ENCODE results near the gene ROCK2. TPM values are rescaled to one million over a fixed set of nuclear protein-coding genes. Genes with fewer than 3 reads are reported as not detected.

ROCK2 gene
- total and polyA plus RNA-seq, 2 of the 13 experiments (the other 11 are each of a cell fraction or from before 2014, with no cell fraction given), result 38.1 to 119 TPM

DNA sequence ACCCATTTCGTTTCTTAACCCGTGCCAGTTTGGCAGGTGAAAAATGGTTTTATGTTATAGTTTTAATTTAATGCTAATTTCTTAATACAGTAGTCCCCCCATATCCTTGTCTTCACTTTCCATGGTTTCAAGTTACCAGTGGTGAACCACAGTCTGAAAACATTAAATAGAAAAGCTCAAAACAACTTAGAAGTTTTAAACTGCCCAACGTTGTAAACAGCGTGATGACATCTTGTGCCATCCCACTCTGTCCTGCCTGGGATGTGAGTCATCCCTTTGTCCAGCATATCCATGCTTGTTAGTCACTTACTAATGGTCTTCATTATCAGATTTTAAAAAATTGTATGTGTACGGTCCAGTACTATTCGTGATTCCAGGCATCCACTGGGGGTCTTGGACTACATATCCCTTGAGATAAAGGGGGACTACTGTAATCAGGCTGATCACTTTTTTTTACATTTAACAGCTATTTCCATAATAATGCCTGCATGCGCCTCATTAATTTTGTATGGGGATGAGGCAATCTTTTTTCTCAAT is 157.3 kb downstream of the ROCK2 start:
- no peak overlapping the region for H3K9ac ChIP-seq (ENCODE audit: insufficient read depth, low read depth, low read length)
- TF ChIP-seq ZNF83 (CRISPR knock-in tag; IDR thresholded peaks at IDR 0.05; ENCODE audit: borderline replicate concordance), result no peak
- TF ChIP-seq FOSL2 (CRISPR knock-in tag; IDR thresholded peaks at IDR 0.05), result peak; percentile 53
- no peak for TF ChIP-seq SRSF9 (IDR thresholded peaks at IDR 0.05; ENCODE audit: borderline replicate concordance, insufficient read depth, low read depth, low read length, poor library complexity, severe bottlenecking)
- TF ChIP-seq TARDBP (CRISPR knock-in tag; IDR thresholded peaks at IDR 0.05), result no peak
- TF ChIP-seq, protein P1, sequence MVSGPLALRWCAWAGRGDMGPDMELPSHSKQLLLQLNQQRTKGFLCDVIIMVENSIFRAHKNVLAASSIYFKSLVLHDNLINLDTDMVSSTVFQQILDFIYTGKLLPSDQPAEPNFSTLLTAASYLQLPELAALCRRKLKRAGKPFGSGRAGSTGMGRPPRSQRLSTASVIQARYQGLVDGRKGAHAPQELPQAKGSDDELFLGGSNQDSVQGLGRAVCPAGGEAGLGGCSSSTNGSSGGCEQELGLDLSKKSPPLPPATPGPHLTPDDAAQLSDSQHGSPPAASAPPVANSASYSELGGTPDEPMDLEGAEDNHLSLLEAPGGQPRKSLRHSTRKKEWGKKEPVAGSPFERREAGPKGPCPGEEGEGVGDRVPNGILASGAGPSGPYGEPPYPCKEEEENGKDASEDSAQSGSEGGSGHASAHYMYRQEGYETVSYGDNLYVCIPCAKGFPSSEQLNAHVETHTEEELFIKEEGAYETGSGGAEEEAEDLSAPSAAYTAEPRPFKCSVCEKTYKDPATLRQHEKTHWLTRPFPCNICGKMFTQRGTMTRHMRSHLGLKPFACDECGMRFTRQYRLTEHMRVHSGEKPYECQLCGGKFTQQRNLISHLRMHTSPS (CRISPR knock-in tag; IDR thresholded peaks at IDR 0.05; ENCODE audit: low read depth), result no peak
- TF ChIP-seq FOXO1 (CRISPR knock-in tag; IDR thresholded peaks at IDR 0.05), result no peak
- TF ChIP-seq ESRRA (CRISPR knock-in tag; IDR thresholded peaks at IDR 0.05; ENCODE audit: low read depth), result no peak
- no peak for TF ChIP-seq SOX13 (IDR thresholded peaks at IDR 0.05)
- TF ChIP-seq SOX13 (CRISPR knock-in tag; conservative IDR thresholded peaks at IDR 0.05 in 1 of 2, IDR thresholded peaks at IDR 0.05 in 1 of 2), result no peak
- TF ChIP-seq ZNF30 (CRISPR knock-in tag; IDR thresholded peaks at IDR 0.05), result no peak
- peak; percentile 96 for TF ChIP-seq RBM22 (optimal IDR thresholded peaks at IDR 0.05; ENCODE audit: low read length)
- TF ChIP-seq NCOA5 (CRISPR knock-in tag; IDR thresholded peaks at IDR 0.05), result no peak
- TF ChIP-seq ZEB1 (IDR thresholded peaks at IDR 0.05; ENCODE audit: insufficient replicate concordance, low read depth), result no peak
- no peak for TF ChIP-seq KMT2A (CRISPR knock-in tag; IDR thresholded peaks at IDR 0.05)
- peak; percentile 24; the same call in 2 of the 3 replicates for ATAC-seq
- no peak overlapping the region for H3K27ac ChIP-seq (ENCODE audit: extremely low read length, insufficient read depth, low read length)
- H4K20me1 ChIP-seq (ENCODE audit: insufficient read depth, low read length), result no peaks in the 10 kb centered on the region
- no peak overlapping the region for H3K4me3 ChIP-seq (replicated peaks in 1 of 3; ENCODE audit: insufficient read depth in 1 of 3, low read depth in 2 of 3, low read length in 3 of 3)
- H3K36me3 ChIP-seq (replicated peaks in 1 of 2; ENCODE audit: control insufficient read depth in 1 of 2, insufficient read depth in 2 of 2, low read length in 2 of 2), result peaks cover 17 to 53% of the 10 kb centered on the region in 2 experiments
- CTCF ChIA-PET (ENCODE audit: low intra/inter-chr PET ratio, low total read pairs), result no interaction called here
- no peak for DNase-seq (ENCODE audit: low spot score)
- 94% methylated on average over 7 of the region's 7 CpGs for WGBS (ENCODE audit: low lambda C conversion rate)
- H3K9me3 ChIP-seq (ENCODE audit: low read length), result no peaks in the 10 kb centered on the region
- H3K79me2 ChIP-seq (ENCODE audit: insufficient read depth, low read length), result no peaks in the 10 kb centered on the region
- no peak for FAIRE-seq
- no peaks in the 10 kb centered on the region for H3K4me1 ChIP-seq (ENCODE audit: insufficient read depth, low read length)
- no peak overlapping the region for H2AFZ ChIP-seq (ENCODE audit: low read length)
- no peaks in the 10 kb centered on the region for H3K27me3 ChIP-seq (ENCODE audit: control insufficient read depth in 1 of 2, insufficient read depth in 2 of 2, low read length in 2 of 2)
- H3K4me2 ChIP-seq (ENCODE audit: low read depth, low read length), result no peak overlapping the region
- intact Hi-C loops (cut with micrococcal nuclease; ENCODE audit: unreplicated experiment) (no loop called here), in situ Hi-C loops (cut with HindIII; ENCODE audit: extremely low pct_ligation_motif_present, low pct_unique_long_range_greater_than_20kb) (no loop called here)
- POLR2A ChIA-PET, result no interaction called here
- BruUV-seq (replicated peaks), result no TSS peak

Data from HepG2 (cell line).